A549 (cell line): ENCODE results near the gene CCNQ. TPM values are rescaled to one million over a fixed set of nuclear protein-coding genes. Genes with fewer than 3 reads are reported as not detected.

Source experiments
- ATAC-seq, 2 experiments: fragments of 200-7000 bp in 1 of 2; fragments of >200 bp in 1 of 2; cut with Nextera tagmentation in 1 of 2; cut with Tn5 transposase in 1 of 2; 3 replicates each; pipeline versions ENCODE4 v1.8.0 to v1.9.1; 2018 to 2020; ENCODE audit warnings: mild to moderate bottlenecking in 1 of 2, moderate library complexity in 1 of 2
- CTCF ChIA-PET: fragments of 300-600 bp; sonication (Branson Sonifier 250); formaldehyde crosslinking; extraction: SDS; loops from one replicate; lab custom pipeline; 2021; ENCODE audit warnings: antibody characterized with exemption, inconsistent platforms; lab: Yijun Ruan, JAX
- POLR2A ChIA-PET: fragments of 350-600 bp; formaldehyde crosslinking; extraction: SDS; loops from one replicate; lab custom pipeline; 2021; ENCODE audit warnings: antibody characterized with exemption, inconsistent platforms; lab: Yijun Ruan, JAX
- DNase-seq, 2 experiments: peaks; one replicate each; pipeline versions ENCODE4 v3.0.0 to v3.0.0-alpha.2; 2011 to 2016; ENCODE audit warnings: low read depth in 1 of 2, low spot score in 1 of 2
- FAIRE-seq: peaks from 2 replicates; lab custom pipeline; 2011; peaks lifted over from hg19 to GRCh38; lab: Jason Lieb, UNC
- H3K27ac ChIP-seq, 2 experiments: fragments of >200 bp; sonication (Bioruptor Twin); formaldehyde crosslinking; 3 replicates each; pipeline ENCODE4 v1.5.1; 2016 to 2017
- H3K4me1 ChIP-seq: fragments of >200 bp; sonication (Bioruptor Twin); formaldehyde crosslinking; 3 replicates; pipeline ENCODE4 v1.6.1; 2016
- H3K4me2 ChIP-seq: fragments of >200 bp; sonication (Bioruptor Twin); formaldehyde crosslinking; 3 replicates; pipeline ENCODE4 v1.6.1; 2016
- H3K4me3 ChIP-seq: fragments of >200 bp; sonication (Bioruptor Twin); formaldehyde crosslinking; 3 replicates; pipeline ENCODE4 v1.5.1; 2016
- H3K9me3 ChIP-seq: fragments of >200 bp; sonication (Bioruptor Twin); formaldehyde crosslinking; 3 replicates; pipeline ENCODE4 v1.6.1; 2016
- CBX8 ChIP-seq: fragments of 200-600 bp; sonication (generic); IDR thresholded peaks from 2 replicates; pipeline ENCODE4 v1.6.1; 2016
- CHD2 ChIP-seq: fragments of 150-350 bp; IDR thresholded peaks from 2 replicates; pipeline ENCODE4 v1.6.1; 2014; ENCODE audit warnings: low read length; ENCODE audit not compliant: partially characterized antibody
- E2F6 ChIP-seq: IDR thresholded peaks from 2 replicates; pipeline ENCODE4 v1.6.1; 2012; ENCODE audit warnings: low read depth, borderline replicate concordance
- FOSB ChIP-seq: fragments of 250-450 bp; sonication (Bioruptor Pico); IDR thresholded peaks from 2 replicates; pipeline ENCODE4 v1.5.0; 2020; ENCODE audit warnings: mild to moderate bottlenecking, moderate library complexity
- FOSL2 ChIP-seq, 2 experiments: fragments of 450-650 bp in 1 of 2; fragments of >200 bp in 1 of 2; sonication (Bioruptor Twin) in 1 of 2; formaldehyde crosslinking; IDR thresholded peaks; 2 replicates each; pipeline versions ENCODE4 v1.5.0 to v1.6.1; 2016 to 2020; ENCODE audit warnings: mild to moderate bottlenecking in 1 of 2, moderate library complexity in 1 of 2
- HEYL ChIP-seq: fragments of 250-450 bp; sonication (Bioruptor Pico); IDR thresholded peaks from 2 replicates; pipeline ENCODE4 v1.8.0; 2021; ENCODE audit warnings: mild to moderate bottlenecking, moderate library complexity
- HOXB13 ChIP-seq: fragments of 250-450 bp; sonication (Bioruptor Pico); IDR thresholded peaks from 2 replicates; pipeline ENCODE4 v1.5.0; 2020; ENCODE audit warnings: low read depth, mild to moderate bottlenecking, moderate library complexity
- HOXB5 ChIP-seq: fragments of 250-450 bp; sonication (Bioruptor Pico); IDR thresholded peaks from 2 replicates; pipeline ENCODE4 v1.5.0; 2020; ENCODE audit warnings: mild to moderate bottlenecking, moderate library complexity
- JUN ChIP-seq, 2 experiments: fragments of >200 bp; sonication (Bioruptor Twin); formaldehyde crosslinking; IDR thresholded peaks; 2 replicates in 1 of 2; 3 replicates in 1 of 2; pipeline ENCODE4 v1.6.1; 2016 to 2017
- NR3C1 ChIP-seq: fragments of >200 bp; sonication (Bioruptor Twin); formaldehyde crosslinking; IDR thresholded peaks from 3 replicates; pipeline ENCODE4 v1.6.1; 2017
- RAD21 ChIP-seq, 2 experiments: fragments of >200 bp in 1 of 2; sonication (Bioruptor Twin) in 1 of 2; formaldehyde crosslinking in 1 of 2; IDR thresholded peaks in 1 of 2; conservative IDR thresholded peaks in 1 of 2; 2 replicates in 1 of 2; 3 replicates in 1 of 2; pipeline ENCODE4 v1.6.1; 2012 to 2018; ENCODE audit warnings: inconsistent platforms in 1 of 2
- RFX5 ChIP-seq: fragments of 450-650 bp; IDR thresholded peaks from 2 replicates; pipeline ENCODE4 v1.7.1; 2014; ENCODE audit warnings: antibody characterized with exemption, mild to moderate bottlenecking, moderate library complexity
- SMC3 ChIP-seq: fragments of >200 bp; sonication (Bioruptor Twin); formaldehyde crosslinking; IDR thresholded peaks from 3 replicates; pipeline ENCODE4 v1.6.1; 2018; ENCODE audit warnings: inconsistent platforms
- ZC3H11A ChIP-seq: fragments of 450-650 bp; IDR thresholded peaks from 2 replicates; pipeline ENCODE4 v1.6.1; 2014; ENCODE audit warnings: antibody characterized with exemption, mild to moderate bottlenecking
- ZFP36 ChIP-seq: fragments of 450-650 bp; IDR thresholded peaks from 2 replicates; pipeline ENCODE4 v1.6.1; 2014; ENCODE audit warnings: borderline replicate concordance; ENCODE audit not compliant: partially characterized antibody
- WGBS: methylation state at CpG from one replicate; pipeline ENCODE4 v1.1.6; 2017; ENCODE audit errors: missing lambda C conversion rate; 5-methylcytosine and 5-hydroxymethylcytosine counted together
- polyA plus RNA-seq, 4 experiments: library from polyadenylated mRNA; depleted of rRNA in 3 of 4; stranded (reverse); fragments of >200 nt; fragmentation: RNase III in 1 of 4; extraction: RNeasy Plus Mini Kit Qiagen cat#74134 plus additional on column Dnase treatment in 1 of 4; gene quantifications; 2 replicates in 3 of 4; 3 replicates in 1 of 4; pipeline ENCODE4 v1.2.3, GENCODE V29; 2011 to 2017

The CCNQ gene
- polyA plus RNA-seq, 2 of the 4 experiments (the other 2 are of a cell fraction): 25.6 to 32.0 TPM

GRCh38 chrX:153625271-153626024 lies 26.5 kb upstream of the CCNQ start (continued):
- TF ChIP-seq RFX5: no peak
- TF ChIP-seq JUN (IDR thresholded peaks at IDR 0.05): no peak
- no peak for TF ChIP-seq FOSB (CRISPR knock-in tag)

GRCh38 chrX:153624196-153625091 lies 25.5 kb upstream of the CCNQ start:
- WGBS: 83% methylated on average over 7 of the region's 15 CpGs
- Histone ChIP-seq H3K9me3 (no peaks in the 10 kb centered on the region), H3K27ac (no peak overlapping the region), H3K4me2 (no peak overlapping the region), H3K4me3 (no peak overlapping the region), H3K4me1 (peaks cover 14% of the 10 kb centered on the region)
- TF ChIP-seq HEYL (CRISPR knock-in tag): no peak
- no peak for TF ChIP-seq HOXB5
- TF ChIP-seq CBX8: no peak
- no peak for TF ChIP-seq RAD21 (conservative IDR thresholded peaks at IDR 0.05 in 1 of 2, IDR thresholded peaks at IDR 0.05 in 1 of 2)
- no peak for TF ChIP-seq ZC3H11A
- no peak for TF ChIP-seq NR3C1
- no peak for TF ChIP-seq E2F6
- TF ChIP-seq ZFP36: no peak
- no peak for FAIRE-seq
- DNase-seq: no peak
- ChIA-PET POLR2A (interaction anchor here (0.6 kb wide), 1 partner anchor 20 kb away, joined by 3 read pairs; no protein-coding TSS in a partner anchor), CTCF (interaction anchor here (1.2 to 10.1 kb wide), 6 partner anchors 12 to 43 kb away, joined by 3 to 43 read pairs (median 6); no protein-coding TSS in a partner anchor)
- no peak for ATAC-seq

- ChIA-PET POLR2A (no interaction called here), CTCF (interaction anchor here (0.9 to 10.1 kb wide), 5 partner anchors 13 to 84 kb away, joined by 4 to 43 read pairs (median 8); no protein-coding TSS in a partner anchor)
- Histone ChIP-seq H3K27ac (peak overlapping the region; percentile 27 to 61; a peak in 2 of 6 replicates), H3K4me1 (peaks cover 14% of the 10 kb centered on the region), H3K4me2 (peak overlapping the region; percentile 61), H3K4me3 (no peak overlapping the region), H3K9me3 (no peaks in the 10 kb centered on the region)
- 55% methylated on average over 7 of the region's 16 CpGs for WGBS
- ATAC-seq (no peak), FAIRE-seq (no peak), DNase-seq (no peak)
- TF ChIP-seq RAD21 (conservative IDR thresholded peaks at IDR 0.05 in 1 of 2, IDR thresholded peaks at IDR 0.05 in 1 of 2) (no peak), SMC3 (no peak), NR3C1 (no peak), HOXB13 (CRISPR knock-in tag) (no peak), E2F6 (no peak), CHD2 (no peak), FOSL2 (IDR thresholded peaks at IDR 0.05) (no peak), FOSL2 (CRISPR knock-in tag; IDR thresholded peaks at IDR 0.05) (no peak)
Observed at GRCh38 chrX:153623310-153624029, 24.5 kb upstream of the CCNQ start.
